Adrenal gland (tissue), 5 donors: ENCODE measurements around the gene TBC1D7.

Source experiments
- POLR2A ChIP-seq, 2 donors: fragments of 450-650 bp; IDR thresholded peaks; one replicate each; pipeline ENCODE4 v1.6.1; 2017; ENCODE audit warnings: antibody characterized with exemption in 2 of 2, mild to moderate bottlenecking in 2 of 2, moderate library complexity in 1 of 2
- TF ChIP-seq, protein P1 (sequence below), 6 experiments: fragments of 450-650 bp in 4 of 6; fragments of 200-600 bp in 2 of 6; sonication (generic) in 1 of 6; IDR thresholded peaks; 1 replicate in 5 of 6; 2 replicates in 1 of 6; pipeline versions ENCODE4 v1.5.1 to v1.8.0; 2016 to 2021; ENCODE audit warnings: antibody characterized with exemption in 6 of 6, mild to moderate bottlenecking in 2 of 6, moderate library complexity in 1 of 6
- donor health status: DM: no; HTN: no; CAD: no.

GRCh38 chr6:13365320-13365719 is 37.0 kb upstream of the TBC1D7 start:
- TF ChIP-seq, protein P1, sequence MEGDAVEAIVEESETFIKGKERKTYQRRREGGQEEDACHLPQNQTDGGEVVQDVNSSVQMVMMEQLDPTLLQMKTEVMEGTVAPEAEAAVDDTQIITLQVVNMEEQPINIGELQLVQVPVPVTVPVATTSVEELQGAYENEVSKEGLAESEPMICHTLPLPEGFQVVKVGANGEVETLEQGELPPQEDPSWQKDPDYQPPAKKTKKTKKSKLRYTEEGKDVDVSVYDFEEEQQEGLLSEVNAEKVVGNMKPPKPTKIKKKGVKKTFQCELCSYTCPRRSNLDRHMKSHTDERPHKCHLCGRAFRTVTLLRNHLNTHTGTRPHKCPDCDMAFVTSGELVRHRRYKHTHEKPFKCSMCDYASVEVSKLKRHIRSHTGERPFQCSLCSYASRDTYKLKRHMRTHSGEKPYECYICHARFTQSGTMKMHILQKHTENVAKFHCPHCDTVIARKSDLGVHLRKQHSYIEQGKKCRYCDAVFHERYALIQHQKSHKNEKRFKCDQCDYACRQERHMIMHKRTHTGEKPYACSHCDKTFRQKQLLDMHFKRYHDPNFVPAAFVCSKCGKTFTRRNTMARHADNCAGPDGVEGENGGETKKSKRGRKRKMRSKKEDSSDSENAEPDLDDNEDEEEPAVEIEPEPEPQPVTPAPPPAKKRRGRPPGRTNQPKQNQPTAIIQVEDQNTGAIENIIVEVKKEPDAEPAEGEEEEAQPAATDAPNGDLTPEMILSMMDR (IDR thresholded peaks at IDR 0.05): no peak
- TF ChIP-seq POLR2A (IDR thresholded peaks at IDR 0.05): no peak
